ENCODE data around the gene WDR83.

WDR83 gene

DNA sequence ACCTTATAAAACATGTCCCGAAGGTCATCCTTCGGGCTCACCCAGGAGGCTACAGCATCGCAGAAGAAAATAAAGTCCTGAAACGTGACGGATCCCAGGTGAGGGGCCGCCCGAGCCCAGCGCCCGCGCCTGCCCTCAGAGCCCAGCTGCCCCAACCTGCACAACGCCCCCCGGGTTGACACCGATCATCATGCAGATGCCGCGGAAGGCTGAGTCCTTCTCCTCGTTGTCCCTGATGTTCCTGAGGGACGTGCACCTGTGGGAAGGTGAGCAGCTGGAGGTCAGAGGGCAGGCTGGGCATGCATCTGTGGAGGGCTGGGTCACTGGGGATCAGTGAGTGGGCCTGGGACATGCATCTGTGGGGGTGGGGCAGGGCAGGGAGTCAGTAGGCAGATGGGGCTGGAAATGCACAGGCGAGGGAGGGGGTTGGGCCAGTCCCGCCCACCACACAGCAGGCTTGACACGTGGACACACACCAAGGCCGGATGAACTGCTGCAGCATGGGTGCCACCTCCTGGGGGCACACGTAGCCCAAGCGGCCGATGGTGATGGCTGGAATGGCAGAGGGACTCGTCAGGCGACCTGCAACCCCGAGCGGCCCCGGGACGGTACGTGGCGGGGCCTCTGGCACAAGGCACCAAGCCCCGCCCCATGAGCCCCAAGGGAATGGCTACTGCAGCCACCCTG, 35.1 kb downstream of the WDR83 start:
- TF ChIP-seq, protein P1, sequence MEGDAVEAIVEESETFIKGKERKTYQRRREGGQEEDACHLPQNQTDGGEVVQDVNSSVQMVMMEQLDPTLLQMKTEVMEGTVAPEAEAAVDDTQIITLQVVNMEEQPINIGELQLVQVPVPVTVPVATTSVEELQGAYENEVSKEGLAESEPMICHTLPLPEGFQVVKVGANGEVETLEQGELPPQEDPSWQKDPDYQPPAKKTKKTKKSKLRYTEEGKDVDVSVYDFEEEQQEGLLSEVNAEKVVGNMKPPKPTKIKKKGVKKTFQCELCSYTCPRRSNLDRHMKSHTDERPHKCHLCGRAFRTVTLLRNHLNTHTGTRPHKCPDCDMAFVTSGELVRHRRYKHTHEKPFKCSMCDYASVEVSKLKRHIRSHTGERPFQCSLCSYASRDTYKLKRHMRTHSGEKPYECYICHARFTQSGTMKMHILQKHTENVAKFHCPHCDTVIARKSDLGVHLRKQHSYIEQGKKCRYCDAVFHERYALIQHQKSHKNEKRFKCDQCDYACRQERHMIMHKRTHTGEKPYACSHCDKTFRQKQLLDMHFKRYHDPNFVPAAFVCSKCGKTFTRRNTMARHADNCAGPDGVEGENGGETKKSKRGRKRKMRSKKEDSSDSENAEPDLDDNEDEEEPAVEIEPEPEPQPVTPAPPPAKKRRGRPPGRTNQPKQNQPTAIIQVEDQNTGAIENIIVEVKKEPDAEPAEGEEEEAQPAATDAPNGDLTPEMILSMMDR (IDR thresholded peaks at IDR 0.05; ENCODE audit: insufficient read depth, low read depth, low read length, missing control alignments), result no peak
- DNase-seq (ENCODE audit: low read depth), result no peak
- no peak overlapping the region for H3K4me3 ChIP-seq (ENCODE audit: low read depth, low read length)

DNA sequence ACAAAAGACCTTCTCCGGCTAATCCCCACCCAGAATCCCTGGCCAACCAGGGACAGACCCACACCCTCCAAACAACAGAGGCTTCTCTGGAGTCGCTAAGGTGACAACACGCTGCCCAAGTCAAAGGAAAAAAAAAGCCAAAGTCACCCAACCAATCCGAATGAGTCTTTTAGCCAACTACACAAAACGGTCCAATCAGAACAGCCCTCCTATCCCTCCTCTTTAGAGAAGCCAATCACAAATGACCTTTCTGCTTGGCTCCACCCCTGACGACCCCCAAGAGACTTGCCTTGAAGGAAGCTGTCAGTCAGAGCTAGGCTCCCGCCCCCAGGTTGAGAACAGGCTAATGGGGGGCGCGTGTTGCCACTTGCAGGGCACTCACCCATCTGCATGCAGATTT, 36.4 kb downstream of the WDR83 start:
- no peak overlapping the region for H3K4me3 ChIP-seq (ENCODE audit: low read depth, low read length)
- TF ChIP-seq, protein P1 (IDR thresholded peaks at IDR 0.05; ENCODE audit: insufficient read depth, low read depth, low read length, missing control alignments), result no peak
- peak; percentile 50 for DNase-seq (ENCODE audit: low read depth)

DNA sequence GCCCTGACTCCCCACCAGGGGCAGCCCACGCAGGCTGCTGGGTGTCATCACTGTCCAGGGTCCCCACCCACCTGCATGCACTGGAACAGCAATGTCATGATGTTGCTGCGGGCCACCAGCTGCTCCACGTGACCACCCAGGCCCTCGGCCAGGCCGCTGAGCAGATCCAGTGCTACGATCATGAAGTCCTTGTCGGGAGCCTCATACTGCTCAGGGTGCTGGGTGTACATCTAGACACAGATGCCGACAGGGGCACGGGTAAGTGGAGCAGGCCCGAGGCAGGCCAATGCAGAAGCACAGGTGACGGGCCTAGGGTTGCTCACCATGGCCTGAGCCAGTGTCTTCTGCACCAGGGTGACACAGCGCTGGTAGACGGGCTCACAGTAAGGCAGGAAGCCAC, 38.6 kb downstream of the WDR83 start:
- no peak overlapping the region for H3K4me3 ChIP-seq (ENCODE audit: low read depth, low read length)
- DNase-seq (ENCODE audit: low read depth), result no peak
- TF ChIP-seq, protein P1 (IDR thresholded peaks at IDR 0.05; ENCODE audit: insufficient read depth, low read depth, low read length, missing control alignments), result no peak

DNA sequence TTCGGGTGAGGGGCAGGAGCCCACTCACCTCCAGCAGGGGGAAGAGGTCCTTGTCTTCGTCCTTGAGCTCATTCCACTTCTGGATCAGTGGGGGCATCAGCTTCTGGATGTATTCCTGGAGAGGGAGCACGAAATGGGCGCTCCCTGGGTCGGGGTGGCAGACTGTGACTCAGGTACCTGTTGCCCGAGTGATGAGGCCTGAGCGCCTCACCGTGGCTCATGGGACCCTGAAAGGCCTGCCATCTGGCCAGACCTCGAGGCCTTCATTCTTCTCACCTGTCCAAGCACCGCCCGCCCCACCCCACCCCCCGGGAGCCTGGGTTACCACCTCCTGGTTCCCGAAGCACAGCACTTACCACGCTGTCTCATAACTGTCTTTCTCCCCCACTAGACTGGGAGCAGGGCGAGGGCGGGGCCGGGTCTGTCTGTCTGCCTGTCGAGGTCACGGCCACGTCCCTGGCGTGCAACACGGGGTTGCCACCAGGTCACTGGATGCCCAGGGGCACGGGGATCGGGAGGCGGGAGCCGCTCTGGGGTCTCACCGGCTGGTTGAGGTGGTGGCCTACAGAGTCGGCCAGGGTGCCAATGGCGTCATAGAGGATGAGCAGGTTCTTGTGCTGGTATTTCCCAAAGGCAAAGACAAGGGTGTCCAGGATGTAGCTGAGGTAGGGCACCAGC, 39.2 kb downstream of the WDR83 start:
- no peak for DNase-seq (ENCODE audit: low read depth)
- no peak overlapping the region for H3K4me3 ChIP-seq (ENCODE audit: low read depth, low read length)
- TF ChIP-seq, protein P1 (IDR thresholded peaks at IDR 0.05; ENCODE audit: insufficient read depth, low read depth, low read length, missing control alignments), result no peak

DNA sequence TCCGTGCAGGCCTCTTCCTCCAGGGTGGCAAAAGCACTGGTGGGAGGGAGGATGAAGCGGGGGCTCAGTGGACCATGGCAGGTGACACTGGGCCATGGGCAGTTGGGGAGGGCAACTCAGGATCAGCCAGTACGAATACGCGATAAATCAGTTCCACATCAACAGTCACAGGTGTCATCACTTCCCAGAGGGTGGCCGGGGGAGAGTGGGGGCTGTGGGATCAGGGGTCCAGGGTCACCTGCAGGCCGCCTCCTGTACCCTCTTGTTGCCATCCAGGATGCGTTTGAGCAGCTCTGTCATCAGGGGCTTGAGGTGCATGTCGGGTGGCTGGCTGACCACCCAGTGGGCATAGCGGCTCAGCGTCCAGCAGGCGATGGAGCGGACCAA, 39.7 kb downstream of the WDR83 start:
- TF ChIP-seq, protein P1 (IDR thresholded peaks at IDR 0.05; ENCODE audit: insufficient read depth, low read depth, low read length, missing control alignments), result no peak
- H3K4me3 ChIP-seq (ENCODE audit: low read depth, low read length), result no peak overlapping the region
- DNase-seq (ENCODE audit: low read depth), result no peak

DNA sequence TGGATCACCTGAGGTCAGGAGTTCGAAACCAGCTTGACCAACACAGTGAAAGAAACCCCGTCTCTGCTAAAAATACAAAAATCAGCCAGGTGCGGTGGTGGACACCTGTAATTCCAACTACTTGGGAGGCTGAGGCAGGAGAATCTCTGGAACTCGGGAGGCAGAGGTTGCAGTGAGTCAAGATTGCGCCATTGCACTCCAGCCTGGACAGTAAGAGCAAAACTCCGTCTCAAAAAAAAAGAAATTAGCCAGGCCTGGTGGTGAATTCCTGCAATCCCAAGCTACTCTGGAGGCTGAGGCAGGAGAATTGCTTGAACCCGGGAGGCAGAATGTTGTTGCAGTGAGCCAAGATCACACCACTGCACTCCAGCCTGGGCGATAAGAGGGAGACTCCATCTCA, 42.0 kb downstream of the WDR83 start:
- H3K4me3 ChIP-seq (ENCODE audit: low read depth, low read length), result no peak overlapping the region
- DNase-seq (ENCODE audit: low read depth), result no peak
- TF ChIP-seq, protein P1 (IDR thresholded peaks at IDR 0.05; ENCODE audit: insufficient read depth, low read depth, low read length, missing control alignments), result no peak
